Chondrocyte (in vitro differentiated cells): Measurements from ENCODE around the gene ZBTB9. TPM values are rescaled to one million over a fixed set of nuclear protein-coding genes. Genes with fewer than 3 reads are reported as not detected.
A peak's percentile ranks its signal among the peaks of the same experiment; 100 is the strongest.

ENCODE experiments used
- DNase-seq: peaks from one replicate; pipeline ENCODE4 v3.0.0; 2021; ENCODE audit warnings: mixed read lengths, low spot score
- H3K27ac Mint-ChIP-seq: one replicate; pipeline ENCODE4 v1.8.0; 2021; ENCODE audit warnings: mild to moderate bottlenecking, moderate library complexity, mixed read lengths; ENCODE audit not compliant: unreplicated experiment
- H3K27me3 Mint-ChIP-seq: 2 replicates; pipeline ENCODE4 v1.8.0; 2021; ENCODE audit warnings: low read depth, mixed read lengths
- H3K36me3 Mint-ChIP-seq: 2 replicates; pipeline ENCODE4 v1.8.0; 2021; ENCODE audit warnings: low read depth, mixed read lengths
- H3K4me1 Mint-ChIP-seq: 2 replicates; pipeline ENCODE4 v1.8.0; 2021; ENCODE audit warnings: low read depth, mild to moderate bottlenecking, mixed read lengths
- H3K4me3 Mint-ChIP-seq: one replicate; pipeline ENCODE4 v1.8.0; 2021; ENCODE audit warnings: mild to moderate bottlenecking, moderate library complexity, mixed read lengths; ENCODE audit not compliant: unreplicated experiment
- H3K9me3 Mint-ChIP-seq: 2 replicates; pipeline ENCODE4 v1.8.0; 2021; ENCODE audit warnings: low read depth, mixed read lengths
- total RNA-seq: library from RNA; stranded (reverse); gene quantifications from 3 replicates; pipeline ENCODE4 v1.2.1, GENCODE V29; 2021
- TF ChIP-seq, protein P1 (sequence below): fragments of 200-600 bp; sonication (generic); IDR thresholded peaks from 2 replicates; pipeline ENCODE4 v1.5.0; 2021; ENCODE audit warnings: antibody characterized with exemption, mild to moderate bottlenecking, moderate library complexity

ZBTB9 gene
- total RNA-seq, 1 donor from 2014 or later = 7.1 TPM

DNA sequence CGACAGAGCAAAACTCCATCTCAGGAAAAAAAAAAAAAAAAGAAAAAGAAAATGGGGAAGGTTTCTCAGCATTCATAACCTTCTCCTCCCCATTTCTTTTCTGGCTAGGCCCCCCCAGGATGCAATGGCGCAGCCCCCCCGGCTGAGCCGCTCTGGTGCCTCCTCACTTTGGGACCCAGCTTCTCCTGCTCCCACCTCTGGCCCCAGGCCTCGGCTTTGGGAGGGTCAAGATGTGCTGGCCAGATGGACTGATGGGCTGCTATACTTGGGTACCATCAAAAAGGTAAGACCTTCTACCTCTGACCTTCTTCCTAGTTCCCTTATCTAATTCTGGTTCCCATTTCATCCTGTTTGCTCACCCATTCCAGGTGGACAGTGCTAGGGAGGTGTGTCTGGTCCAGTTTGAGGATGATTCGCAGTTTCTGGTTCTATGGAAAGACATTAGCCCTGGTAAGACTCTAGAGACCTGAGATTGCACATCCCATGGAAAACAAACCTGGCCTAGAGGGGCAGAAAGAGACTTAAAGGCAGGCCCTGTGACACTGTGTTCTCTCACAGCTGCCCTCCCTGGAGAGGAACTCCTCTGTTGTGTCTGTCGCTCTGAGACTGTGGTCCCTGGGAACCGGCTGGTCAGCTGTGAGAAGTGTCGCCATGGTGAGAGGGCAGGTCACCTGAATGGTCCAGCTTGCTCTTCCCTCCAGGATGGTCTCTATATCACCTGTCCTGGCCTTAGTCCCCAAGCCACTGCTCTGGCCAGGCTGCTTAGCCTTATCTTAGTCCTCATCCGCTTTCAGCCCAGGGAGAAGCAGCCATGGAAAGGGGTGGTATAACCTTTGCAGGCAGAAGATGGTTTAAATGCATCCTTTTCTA lies 42.0 kb upstream of the ZBTB9 start:
- Mint-ChIP-seq H3K9me3 (no peaks in the 10 kb centered on the region), H3K4me1 (peaks cover 50% of the 10 kb centered on the region), H3K27me3 (no peaks in the 10 kb centered on the region), H3K36me3 (peaks cover 12% of the 10 kb centered on the region), H3K4me3 (peak overlapping the region; percentile 78), H3K27ac (no peak overlapping the region)
- no peak for DNase-seq
- TF ChIP-seq, protein P1, sequence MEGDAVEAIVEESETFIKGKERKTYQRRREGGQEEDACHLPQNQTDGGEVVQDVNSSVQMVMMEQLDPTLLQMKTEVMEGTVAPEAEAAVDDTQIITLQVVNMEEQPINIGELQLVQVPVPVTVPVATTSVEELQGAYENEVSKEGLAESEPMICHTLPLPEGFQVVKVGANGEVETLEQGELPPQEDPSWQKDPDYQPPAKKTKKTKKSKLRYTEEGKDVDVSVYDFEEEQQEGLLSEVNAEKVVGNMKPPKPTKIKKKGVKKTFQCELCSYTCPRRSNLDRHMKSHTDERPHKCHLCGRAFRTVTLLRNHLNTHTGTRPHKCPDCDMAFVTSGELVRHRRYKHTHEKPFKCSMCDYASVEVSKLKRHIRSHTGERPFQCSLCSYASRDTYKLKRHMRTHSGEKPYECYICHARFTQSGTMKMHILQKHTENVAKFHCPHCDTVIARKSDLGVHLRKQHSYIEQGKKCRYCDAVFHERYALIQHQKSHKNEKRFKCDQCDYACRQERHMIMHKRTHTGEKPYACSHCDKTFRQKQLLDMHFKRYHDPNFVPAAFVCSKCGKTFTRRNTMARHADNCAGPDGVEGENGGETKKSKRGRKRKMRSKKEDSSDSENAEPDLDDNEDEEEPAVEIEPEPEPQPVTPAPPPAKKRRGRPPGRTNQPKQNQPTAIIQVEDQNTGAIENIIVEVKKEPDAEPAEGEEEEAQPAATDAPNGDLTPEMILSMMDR = no peak

- Mint-ChIP-seq H3K27ac (peak overlapping the region; percentile 27), H3K4me3 (no peak overlapping the region), H3K9me3 (no peaks in the 10 kb centered on the region), H3K36me3 (peaks cover 12% of the 10 kb centered on the region), H3K27me3 (no peaks in the 10 kb centered on the region), H3K4me1 (peaks cover 55% of the 10 kb centered on the region)
- TF ChIP-seq, protein P1 = no peak
- DNase-seq = no peak
These were observed 40.9 kb upstream of the ZBTB9 start for GRCh38 chr6:33413241-33414120.

GRCh38 chr6:33414592-33415271 lies 39.6 kb upstream of the ZBTB9 start:
- no peaks in the 10 kb centered on the region for H3K27me3 Mint-ChIP-seq
- peak overlapping the region; percentile 49 for H3K27ac Mint-ChIP-seq
- H3K4me1 Mint-ChIP-seq = peaks cover 67% of the 10 kb centered on the region
- TF ChIP-seq, protein P1 = peak; percentile 67
- peaks cover 12% of the 10 kb centered on the region for H3K36me3 Mint-ChIP-seq
- no peaks in the 10 kb centered on the region for H3K9me3 Mint-ChIP-seq
- H3K4me3 Mint-ChIP-seq = no peak overlapping the region
- no peak for DNase-seq

DNA sequence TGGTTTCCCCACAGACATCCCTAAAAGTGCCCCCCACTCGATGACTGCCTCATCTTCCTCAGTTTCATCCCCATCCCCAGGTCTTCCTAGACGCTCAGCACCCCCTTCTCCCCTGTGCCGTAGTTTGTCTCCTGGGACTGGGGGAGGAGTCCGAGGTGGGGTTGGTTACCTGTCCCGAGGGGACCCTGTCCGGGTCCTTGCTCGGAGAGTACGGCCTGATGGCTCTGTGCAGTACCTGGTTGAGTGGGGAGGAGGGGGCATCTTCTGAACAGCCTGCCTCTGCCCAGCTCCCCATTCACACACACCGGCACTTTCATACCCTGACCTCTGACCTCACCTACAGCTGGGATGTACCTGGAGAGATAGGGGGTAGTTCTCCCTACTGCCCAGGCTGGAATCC lies 38.5 kb upstream of the ZBTB9 start:
- TF ChIP-seq, protein P1 = no peak
- DNase-seq = no peak
- peak overlapping the region; percentile 99 for H3K27ac Mint-ChIP-seq
- peaks cover 68% of the 10 kb centered on the region for H3K4me1 Mint-ChIP-seq
- peaks cover 12% of the 10 kb centered on the region for H3K36me3 Mint-ChIP-seq
- H3K27me3 Mint-ChIP-seq = no peaks in the 10 kb centered on the region
- H3K4me3 Mint-ChIP-seq = peak overlapping the region; percentile 26
- H3K9me3 Mint-ChIP-seq = no peaks in the 10 kb centered on the region
